Measurements from ENCODE around the gene B3GALT4.
A peak's percentile ranks its signal among the peaks of the same experiment; 100 is the strongest.

B3GALT4 gene

DNA sequence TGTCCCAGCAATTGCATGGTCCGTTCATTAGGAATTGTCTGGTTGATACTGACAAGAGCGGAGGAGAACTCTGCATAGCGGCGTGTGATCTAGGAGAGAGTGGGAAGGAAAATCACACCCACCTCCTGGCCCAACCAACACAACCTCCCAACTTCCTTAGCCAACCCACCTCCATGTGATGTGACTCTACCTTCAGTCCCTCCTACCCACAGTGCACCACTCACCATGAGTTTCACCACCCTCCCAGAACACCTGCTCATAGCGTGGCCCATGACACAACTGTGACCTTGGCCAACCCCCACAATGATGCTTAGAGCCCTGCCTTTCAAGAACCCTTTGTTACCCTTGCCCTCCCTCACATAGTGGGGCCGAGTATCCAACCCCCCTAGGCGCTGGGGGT is 12.9 kb upstream of the B3GALT4 start:
- CTCF ChIA-PET, result no interaction called here
- POLR2A ChIA-PET, result interaction anchor here (1.8 to 4.9 kb wide), 2 partner anchors 8 to 14 kb away, joined by 6 to 32 read pairs; partner anchors contain the start of genes RPS18 and VPS52
- no peak for DNase-seq (ENCODE audit: extremely low spot score)
- no peak for TF ChIP-seq SUZ12 (IDR thresholded peaks at IDR 0.05)
- no peak for TF ChIP-seq FOXA1 (IDR thresholded peaks at IDR 0.05)
- no peak for TF ChIP-seq ZNF384 (IDR thresholded peaks at IDR 0.05)
- TF ChIP-seq FOXK2 (IDR thresholded peaks at IDR 0.05), result no peak
- TF ChIP-seq ARNT (IDR thresholded peaks at IDR 0.05), result no peak
- no peak for TF ChIP-seq HDGF (IDR thresholded peaks at IDR 0.05; ENCODE audit: borderline replicate concordance)
- TF ChIP-seq BHLHE40 (IDR thresholded peaks at IDR 0.05; ENCODE audit: borderline replicate concordance), result no peak
- TF ChIP-seq SP1 (IDR thresholded peaks at IDR 0.05), result no peak
- no peak for TF ChIP-seq NFRKB (IDR thresholded peaks at IDR 0.05)
- TF ChIP-seq L3MBTL2 (conservative IDR thresholded peaks at IDR 0.05), result no peak
- TF ChIP-seq, protein P1, sequence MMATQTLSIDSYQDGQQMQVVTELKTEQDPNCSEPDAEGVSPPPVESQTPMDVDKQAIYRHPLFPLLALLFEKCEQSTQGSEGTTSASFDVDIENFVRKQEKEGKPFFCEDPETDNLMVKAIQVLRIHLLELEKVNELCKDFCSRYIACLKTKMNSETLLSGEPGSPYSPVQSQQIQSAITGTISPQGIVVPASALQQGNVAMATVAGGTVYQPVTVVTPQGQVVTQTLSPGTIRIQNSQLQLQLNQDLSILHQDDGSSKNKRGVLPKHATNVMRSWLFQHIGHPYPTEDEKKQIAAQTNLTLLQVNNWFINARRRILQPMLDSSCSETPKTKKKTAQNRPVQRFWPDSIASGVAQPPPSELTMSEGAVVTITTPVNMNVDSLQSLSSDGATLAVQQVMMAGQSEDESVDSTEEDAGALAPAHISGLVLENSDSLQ (IDR thresholded peaks at IDR 0.05), result no peak
- no peak for TF ChIP-seq CTBP1 (IDR thresholded peaks at IDR 0.05; ENCODE audit: borderline replicate concordance)
- no peak for TF ChIP-seq TARDBP (IDR thresholded peaks at IDR 0.05)
- no peak for TF ChIP-seq FOXM1 (IDR thresholded peaks at IDR 0.05; ENCODE audit: borderline replicate concordance)
- TF ChIP-seq ELF4 (IDR thresholded peaks at IDR 0.05), result no peak
- no peak for TF ChIP-seq LEF1 (IDR thresholded peaks at IDR 0.05; ENCODE audit: borderline replicate concordance)

- DNase-seq (ENCODE audit: extremely low spot score), result no peak
- POLR2A ChIA-PET, result interaction anchor here (0.9 to 5.5 kb wide), 28 partner anchors 9 to 300 kb away, joined by 3 to 54 read pairs (median 5); partner anchors contain the start of genes CUTA, HSD17B8, PFDN6 and RGL2
- no peak for TF ChIP-seq SUZ12 (IDR thresholded peaks at IDR 0.05)
- CTCF ChIA-PET, result interaction anchor here (0.7 to 1.2 kb wide), 3 partner anchors 28 to 155 kb away, joined by 3 to 5 read pairs (median 4); no protein-coding TSS in a partner anchor
These were observed 5.8 kb upstream of the B3GALT4 start for GRCh38 chr6:33271117-33271467.

- TF ChIP-seq, protein P1 (IDR thresholded peaks at IDR 0.05), result peak; percentile 93
- TF ChIP-seq ARNT (IDR thresholded peaks at IDR 0.05) (no peak), TARDBP (IDR thresholded peaks at IDR 0.05) (no peak; the same call in 1 of the 2 replicates), CTBP1 (IDR thresholded peaks at IDR 0.05; ENCODE audit: borderline replicate concordance) (peak; percentile 85), HDGF (IDR thresholded peaks at IDR 0.05; ENCODE audit: borderline replicate concordance) (no peak), L3MBTL2 (conservative IDR thresholded peaks at IDR 0.05) (0 out of 2 replicates have a peak, but pooled peaks have one; percentile 52), ZNF384 (IDR thresholded peaks at IDR 0.05) (no peak), NFRKB (IDR thresholded peaks at IDR 0.05) (peak; percentile 96), LEF1 (IDR thresholded peaks at IDR 0.05; ENCODE audit: borderline replicate concordance) (peak; percentile 57; the same call in 1 of the 2 replicates), ELF4 (IDR thresholded peaks at IDR 0.05) (peak; percentile 97), FOXA1 (IDR thresholded peaks at IDR 0.05) (no peak), FOXK2 (IDR thresholded peaks at IDR 0.05) (peak; percentile 95), SP1 (IDR thresholded peaks at IDR 0.05) (no peak)
- ChIA-PET POLR2A (interaction anchor here (0.5 to 5.5 kb wide), 41 partner anchors 9 to 340 kb away, joined by 3 to 54 read pairs (median 4); partner anchors contain the start of genes CUTA, HSD17B8, PFDN6 and RGL2), CTCF (interaction anchor here (0.6 to 1.2 kb wide), 5 partner anchors 24 to 155 kb away, joined by 3 to 8 read pairs (median 4); no protein-coding TSS in a partner anchor)
- DNase-seq (ENCODE audit: extremely low spot score), result peak; percentile 89
These were observed 5.3 kb upstream of the B3GALT4 start, which contains the start of the genes RPS18 and VPS52 for GRCh38 chr6:33271468-33272274. TSS of gene RPS18 (plus strand) at chr6:33272075. CDS start at chr6:33272120, 45 bp downstream. TSS of gene VPS52 (minus strand) at chr6:33271876. CDS start at chr6:33271675, 201 bp downstream.

GRCh38 chr6:33272275-33273128 is 4.4 kb upstream of the B3GALT4 start:
- TF ChIP-seq ZNF384 (IDR thresholded peaks at IDR 0.05) (no peak), FOXK2 (IDR thresholded peaks at IDR 0.05) (no peak), TARDBP (IDR thresholded peaks at IDR 0.05) (no peak), LEF1 (IDR thresholded peaks at IDR 0.05; ENCODE audit: borderline replicate concordance) (no peak), SP1 (IDR thresholded peaks at IDR 0.05) (no peak), HDGF (IDR thresholded peaks at IDR 0.05; ENCODE audit: borderline replicate concordance) (no peak), CTBP1 (IDR thresholded peaks at IDR 0.05; ENCODE audit: borderline replicate concordance) (no peak), L3MBTL2 (conservative IDR thresholded peaks at IDR 0.05) (no peak), SUZ12 (IDR thresholded peaks at IDR 0.05) (no peak), FOXM1 (IDR thresholded peaks at IDR 0.05; ENCODE audit: borderline replicate concordance) (no peak), NFRKB (IDR thresholded peaks at IDR 0.05) (no peak), ELF4 (IDR thresholded peaks at IDR 0.05) (no peak), FOXA1 (IDR thresholded peaks at IDR 0.05) (no peak), ARNT (IDR thresholded peaks at IDR 0.05) (no peak), BHLHE40 (IDR thresholded peaks at IDR 0.05; ENCODE audit: borderline replicate concordance) (no peak)
- TF ChIP-seq, protein P1 (IDR thresholded peaks at IDR 0.05), result no peak
- CTCF ChIA-PET, result interaction anchor here (0.6 to 1.0 kb wide), 2 partner anchors 24 to 28 kb away, joined by 4 to 8 read pairs; no protein-coding TSS in a partner anchor
- no peak for DNase-seq (ENCODE audit: extremely low spot score)
- POLR2A ChIA-PET, result interaction anchor here (0.8 to 5.5 kb wide), 19 partner anchors 11 to 301 kb away, joined by 3 to 54 read pairs (median 7); partner anchors contain the start of genes HSD17B8, PFDN6, RGL2 and RING1

Data from HEK293T (cell line).